HG03280 (cell line): ENCODE measurements around the gene SMAD3.
A peak's percentile ranks its signal among the peaks of the same experiment; 100 is the strongest.

Experiments used
- ATAC-seq: cut with Tn5 transposase; IDR thresholded peaks from one replicate; pipeline ENCODE4 v1.9.1; 2021; ENCODE audit warnings: mild to moderate bottlenecking, moderate library complexity; ENCODE audit not compliant: unreplicated experiment

Gene SMAD3

DNA sequence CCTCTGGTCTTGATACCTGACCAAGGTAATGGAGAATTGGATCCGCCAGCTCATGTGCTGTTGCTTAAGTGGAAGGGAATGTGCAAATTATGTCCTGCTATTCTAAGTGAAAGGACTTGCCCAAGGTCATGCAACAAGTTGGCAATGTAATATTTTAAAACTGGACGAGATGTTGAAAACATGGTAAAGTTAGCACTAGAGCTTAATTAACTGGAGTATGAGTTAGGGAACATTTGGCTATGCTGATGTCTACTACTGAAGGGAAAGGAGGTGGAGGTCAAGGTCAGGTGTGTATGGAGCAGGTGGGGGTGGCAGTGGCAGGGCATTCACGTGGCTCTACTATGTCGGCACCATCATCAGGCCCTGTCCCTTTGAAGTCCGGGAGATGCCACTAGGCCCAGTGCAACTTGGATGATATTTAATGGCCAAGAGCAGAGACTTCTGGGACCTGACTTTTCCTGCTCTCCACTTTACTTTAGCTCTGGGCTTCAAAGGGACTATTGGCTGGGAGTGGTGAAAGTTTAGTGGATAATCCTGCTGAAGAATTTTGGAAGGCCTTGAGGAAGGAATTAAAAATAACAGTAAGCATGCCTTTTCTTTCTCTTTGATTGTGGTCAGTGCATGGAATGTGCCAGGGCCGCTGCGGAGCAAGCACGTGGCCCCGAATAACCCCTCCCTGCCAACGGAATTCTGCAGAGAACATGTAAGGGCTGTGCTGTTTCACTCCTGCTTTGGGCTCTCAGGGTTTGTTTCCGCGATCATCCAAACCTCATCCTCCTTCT is 14.9 kb downstream of the SMAD3 start:
- ATAC-seq = no peak

DNA sequence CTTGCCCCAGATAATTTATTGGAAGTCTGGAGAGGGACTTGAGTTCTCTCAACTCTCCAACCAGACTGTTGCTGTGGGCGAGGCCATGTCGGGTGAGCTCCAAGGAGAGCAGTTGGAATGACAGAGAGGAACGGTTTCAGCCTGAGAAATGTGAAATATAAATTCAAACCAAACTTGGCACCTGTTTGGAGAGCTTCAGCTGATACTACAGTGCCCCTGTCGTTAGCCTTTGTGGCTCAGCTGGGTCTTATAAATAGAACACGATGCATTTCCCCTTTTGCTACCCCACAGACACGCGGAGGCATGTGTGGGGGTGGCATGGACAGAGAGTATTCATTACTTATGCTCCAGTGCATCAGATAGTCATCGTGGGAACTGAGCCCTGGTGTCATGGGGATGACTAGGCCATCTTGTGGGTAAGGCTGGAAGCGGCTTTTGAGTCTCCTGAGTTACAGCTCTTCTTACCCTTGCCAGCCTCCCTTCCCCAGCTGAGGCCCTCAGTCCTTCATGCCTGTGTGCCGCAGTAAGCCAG is 15.6 kb downstream of the SMAD3 start:
- peak; percentile 32 for ATAC-seq

DNA sequence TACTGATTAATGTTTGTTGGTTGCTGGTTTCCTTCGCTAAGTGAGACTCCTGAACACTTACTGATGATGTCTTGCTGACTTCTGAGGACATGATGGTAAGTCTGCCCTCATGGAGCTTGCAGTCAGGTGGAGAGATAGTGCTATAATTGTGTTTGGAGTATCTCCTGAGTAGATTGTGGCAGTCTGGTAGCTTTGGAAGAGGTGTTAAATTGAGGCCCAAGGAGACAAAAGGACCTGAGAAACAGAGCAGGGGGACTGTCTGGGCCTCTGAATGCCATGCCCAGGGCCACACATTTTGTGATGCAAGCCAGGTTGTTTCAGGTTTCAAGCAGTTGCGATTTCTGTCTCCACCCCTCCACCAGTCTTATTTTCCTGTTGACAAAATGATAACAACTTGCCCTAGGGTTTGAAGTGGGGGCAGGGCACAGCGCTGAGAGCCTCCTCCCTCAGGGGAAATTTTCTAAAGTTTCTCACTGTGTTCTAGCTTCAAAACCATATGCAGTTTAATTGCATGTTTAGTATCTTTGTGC is 16.7 kb downstream of the SMAD3 start:
- ATAC-seq = no peak

DNA sequence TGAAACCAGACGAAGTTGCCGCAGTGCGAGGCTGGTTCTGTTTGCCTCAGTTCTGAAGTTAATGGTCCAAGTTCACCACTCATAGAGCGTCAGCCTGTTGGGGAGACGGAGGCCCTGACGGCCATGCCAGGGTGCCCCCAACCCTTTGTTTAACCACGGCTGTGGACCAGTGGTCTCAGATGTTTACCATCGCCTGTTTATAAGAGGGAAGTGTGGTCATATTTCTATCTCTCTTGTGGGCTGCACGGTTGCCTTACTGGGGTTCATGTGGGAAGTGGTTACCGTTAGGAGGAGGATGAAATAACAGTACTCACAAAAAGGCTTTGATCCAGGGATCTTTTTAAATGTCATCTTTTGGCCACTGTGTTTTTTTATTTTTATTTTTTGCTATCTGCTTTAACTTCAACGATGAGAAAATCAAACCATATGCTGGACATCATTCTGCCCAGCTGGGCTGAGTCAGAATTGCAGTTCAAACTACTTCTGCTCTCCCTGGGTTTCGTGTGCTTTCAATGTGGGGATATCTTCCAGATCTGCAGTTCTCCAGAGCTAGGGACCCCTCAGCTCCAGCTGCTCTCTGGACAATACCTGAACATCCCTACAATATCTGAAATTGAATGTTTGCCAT is 17.8 kb downstream of the SMAD3 start:
- no peak for ATAC-seq

- ATAC-seq = no peak
Observed at GRCh38 chr15:67084561-67084960, 19.2 kb downstream of the SMAD3 start.

DNA sequence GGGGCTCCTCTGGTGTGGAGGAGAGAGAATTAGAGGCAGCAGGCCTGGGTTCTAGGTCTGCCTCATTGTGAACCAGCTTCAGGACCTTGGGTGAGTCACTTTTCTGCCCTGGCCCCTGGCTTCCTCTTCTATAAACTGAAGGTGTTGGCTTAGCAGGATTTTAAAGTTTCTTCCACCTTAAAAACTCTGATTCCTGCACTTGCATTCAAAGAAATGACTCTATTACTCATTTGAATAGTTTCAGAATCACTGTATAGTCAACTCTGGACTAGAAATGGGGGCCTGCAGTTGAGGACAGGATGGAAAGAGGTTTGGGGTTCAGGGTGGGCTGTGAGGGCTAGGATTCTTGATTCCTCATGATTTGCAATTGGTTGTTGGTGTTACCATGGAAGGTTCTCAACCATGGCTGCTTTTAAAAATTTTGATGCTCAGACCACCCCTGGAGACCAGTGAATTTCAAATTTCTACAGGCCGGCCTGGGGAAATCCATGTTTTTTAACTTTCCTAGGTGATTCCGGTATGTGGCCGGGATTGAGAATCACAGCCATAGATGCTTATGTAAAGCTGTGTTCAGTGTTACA is 19.9 kb downstream of the SMAD3 start:
- ATAC-seq = peak; percentile 34

- ATAC-seq = peak; percentile 45
Observed at GRCh38 chr15:67085818-67086636, 20.6 kb downstream of the SMAD3 start.

DNA sequence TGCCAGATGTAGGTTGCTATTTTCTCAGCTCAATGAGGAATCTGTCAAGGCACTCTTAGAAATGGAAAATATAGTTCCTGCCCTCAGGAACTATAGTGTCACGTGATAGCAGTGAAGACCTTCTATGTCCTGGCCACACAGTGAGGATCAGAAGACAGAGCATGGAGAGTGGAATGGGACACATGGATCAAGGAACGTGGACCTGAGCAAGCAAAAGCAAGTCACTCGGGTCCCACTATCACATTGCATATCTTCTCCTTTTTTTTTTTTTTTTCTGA is 21.2 kb downstream of the SMAD3 start:
- ATAC-seq = no peak

GRCh38 chr15:67087507-67088172 is 22.2 kb downstream of the SMAD3 start:
- no peak for ATAC-seq

- no peak for ATAC-seq
Observed at GRCh38 chr15:67089217-67090193, 24.1 kb downstream of the SMAD3 start.

- no peak for ATAC-seq
Observed at GRCh38 chr15:67090297-67091070, 25.1 kb downstream of the SMAD3 start.

GRCh38 chr15:67091071-67091979 is 25.9 kb downstream of the SMAD3 start:
- peak; percentile 75 for ATAC-seq

- no peak for ATAC-seq
Observed at GRCh38 chr15:67091980-67092677, 26.7 kb downstream of the SMAD3 start.

DNA sequence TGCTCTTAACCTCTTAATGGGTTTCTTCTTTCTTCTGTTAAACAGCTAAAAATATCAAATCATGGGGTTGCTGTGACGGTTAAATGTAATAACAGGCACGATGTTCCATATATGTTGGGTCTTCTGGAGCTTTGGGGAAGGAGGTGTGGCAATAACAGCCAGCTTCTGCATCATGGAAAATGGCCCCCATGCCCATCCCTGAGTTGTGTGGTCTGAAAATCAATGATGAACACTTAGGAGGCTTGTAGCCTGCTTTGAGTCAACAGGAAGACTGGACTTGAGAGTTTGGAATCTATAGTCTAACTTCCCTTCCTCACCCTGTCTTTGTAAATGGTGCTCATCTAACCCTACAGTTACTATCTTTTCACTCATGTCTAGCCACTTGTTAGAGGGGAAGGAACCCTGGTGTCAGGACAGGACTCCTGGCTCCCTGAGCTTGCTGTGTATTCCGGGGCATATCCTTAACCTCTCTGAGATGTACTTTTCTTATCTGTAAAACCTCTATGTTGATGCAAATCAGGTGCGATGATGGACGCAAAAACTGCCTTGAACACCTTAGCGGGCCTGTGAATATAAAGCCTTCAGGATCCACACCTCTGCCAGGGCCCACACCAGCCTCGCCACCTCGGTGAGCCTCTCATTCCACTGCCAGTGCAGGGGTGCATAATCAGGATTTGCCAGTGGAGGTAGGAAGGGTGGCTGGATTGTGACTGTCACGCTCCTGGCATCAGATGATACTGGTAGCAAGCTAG is 27.5 kb downstream of the SMAD3 start:
- no peak for ATAC-seq

DNA sequence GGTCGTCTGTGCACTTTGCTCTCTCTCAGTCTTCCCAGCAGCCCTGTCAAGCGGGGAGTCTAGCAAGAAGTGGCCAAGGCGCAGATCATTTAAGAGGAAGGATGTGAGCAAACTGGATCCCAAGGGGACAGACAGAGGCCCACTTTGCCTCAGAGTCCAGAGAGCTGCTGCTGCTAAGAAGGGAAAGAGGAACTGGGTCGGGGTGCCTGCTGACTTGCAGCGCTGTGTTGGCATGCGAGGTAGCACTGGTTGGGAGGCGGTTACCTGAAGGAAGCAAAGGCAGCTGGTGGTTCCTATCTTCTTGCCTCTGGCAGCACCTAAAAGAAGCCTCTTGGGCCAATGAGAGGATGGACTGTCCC is 28.1 kb downstream of the SMAD3 start:
- ATAC-seq = no peak
